PC-3 (cell line): ENCODE results near the gene NDUFA5. TPM values are rescaled to one million over a fixed set of nuclear protein-coding genes. Genes with fewer than 3 reads are reported as not detected.

Experiments used
- ATAC-seq: fragments of 200-7000 bp; cut with Tn5 transposase; 2 replicates; pipeline ENCODE4 v1.9.1; 2020; ENCODE audit warnings: mild to moderate bottlenecking, moderate library complexity
- BruUV-seq: library from RNA; stranded (reverse); fragments of 400-500 nt; replicated peaks from 2 replicates; lab custom pipeline; 2021; lab: Mats Ljungman, UMichigan
- CTCF ChIA-PET: fragments of 300-600 bp; sonication (Branson Sonifier 250); formaldehyde crosslinking; loops from one replicate; lab custom pipeline; 2022; ENCODE audit warnings: antibody characterized with exemption; lab: Charles Lee
- POLR2A ChIA-PET: fragments of 300-600 bp; sonication (Branson Sonifier 250); formaldehyde crosslinking; loops from one replicate; lab custom pipeline; 2022; ENCODE audit warnings: antibody characterized with exemption; ENCODE audit not compliant: unreplicated experiment; lab: Charles Lee
- DNase-seq: peaks from one replicate; pipeline ENCODE4 v3.0.0-alpha.2; 2015
- H2AFZ ChIP-seq: fragments of 300-600 bp; sonication (generic); 2 replicates; pipeline ENCODE4 v1.6.0; 2016; ENCODE audit warnings: antibody characterized with exemption, low read length
- H3F3A ChIP-seq: fragments of 300-600 bp; sonication (generic); one replicate; pipeline ENCODE4 v1.6.0; 2017; ENCODE audit warnings: antibody characterized with exemption, low read length, control low read depth, mild to moderate bottlenecking; ENCODE audit not compliant: unreplicated experiment
- H3K27ac ChIP-seq: fragments of 300-600 bp; sonication (generic); 2 replicates; pipeline ENCODE4 v1.5.1; 2016; ENCODE audit warnings: mild to moderate bottlenecking, low read length
- H3K27me3 ChIP-seq: fragments of 300-600 bp; sonication (generic); 2 replicates; pipeline ENCODE4 v1.6.1; 2016; ENCODE audit warnings: low read length, mixed read lengths
- H3K36me3 ChIP-seq: fragments of 300-600 bp; sonication (generic); 2 replicates; pipeline ENCODE4 v1.6.1; 2016; ENCODE audit warnings: low read depth, mixed run types, low read length, mixed read lengths
- H3K4me1 ChIP-seq: fragments of 300-600 bp; sonication (generic); 2 replicates; pipeline ENCODE4 v1.5.1; 2016; ENCODE audit warnings: low read length; ENCODE audit not compliant: insufficient read depth
- H3K4me2 ChIP-seq: fragments of 300-600 bp; sonication (generic); 2 replicates; pipeline ENCODE4 v1.6.0; 2016; ENCODE audit warnings: low read length
- H3K4me3 ChIP-seq: fragments of 300-600 bp; sonication (generic); 2 replicates; pipeline ENCODE4 v1.5.1; 2016; ENCODE audit warnings: mild to moderate bottlenecking, low read length, mixed read lengths
- H3K79me2 ChIP-seq: fragments of 300-600 bp; sonication (generic); 2 replicates; pipeline ENCODE4 v1.6.1; 2017; ENCODE audit warnings: low read length, mixed read lengths
- H3K9ac ChIP-seq: fragments of 300-600 bp; sonication (generic); 2 replicates; pipeline ENCODE4 v1.6.0; 2016; ENCODE audit warnings: mild to moderate bottlenecking, low read length
- H3K9me2 ChIP-seq: fragments of 300-600 bp; sonication (generic); replicated peaks from 2 replicates; pipeline ENCODE4 v1.6.1; 2016; ENCODE audit warnings: mixed run types, low read length, mixed read lengths
- H3K9me3 ChIP-seq: fragments of 300-600 bp; sonication (generic); 2 replicates; pipeline ENCODE4 v1.6.1; 2016; ENCODE audit warnings: low read length, mixed read lengths
- H4K20me1 ChIP-seq: fragments of 300-600 bp; sonication (generic); 2 replicates; pipeline ENCODE4 v1.6.1; 2016; ENCODE audit warnings: low read length, mixed read lengths
- EZH2 ChIP-seq: fragments of 300-600 bp; sonication (generic); IDR thresholded peaks from one replicate; pipeline ENCODE4 v1.6.1; 2017; ENCODE audit warnings: antibody characterized with exemption, mild to moderate bottlenecking, low read length; ENCODE audit not compliant: unreplicated experiment
- EZH2phosphoT487 ChIP-seq: fragments of 300-600 bp; sonication (generic); IDR thresholded peaks from 2 replicates; pipeline ENCODE4 v1.6.1; 2018; ENCODE audit warnings: mild to moderate bottlenecking, antibody characterized with exemption, low read length, borderline replicate concordance
- intact Hi-C: fragments of 100-400 bp; cut with micrococcal nuclease; formaldehyde crosslinking; loops from 2 replicates; pipeline ENCODE4 v1.9.0; 2023
- total RNA-seq: library from RNA; depleted of rRNA; stranded (reverse); fragments of >200 nt; gene quantifications from 2 replicates; pipeline ENCODE4 v1.2.3, GENCODE V29; 2014
- TF ChIP-seq, protein P1 (sequence below): fragments of 300-600 bp; sonication (generic); conservative IDR thresholded peaks from 2 replicates; pipeline ENCODE4 v1.5.1; 2017; ENCODE audit warnings: antibody characterized with exemption, low read depth, mild to moderate bottlenecking, low read length

Gene NDUFA5
- total RNA-seq, 1 experiment from 2014 or later, result 46.9 TPM

DNA sequence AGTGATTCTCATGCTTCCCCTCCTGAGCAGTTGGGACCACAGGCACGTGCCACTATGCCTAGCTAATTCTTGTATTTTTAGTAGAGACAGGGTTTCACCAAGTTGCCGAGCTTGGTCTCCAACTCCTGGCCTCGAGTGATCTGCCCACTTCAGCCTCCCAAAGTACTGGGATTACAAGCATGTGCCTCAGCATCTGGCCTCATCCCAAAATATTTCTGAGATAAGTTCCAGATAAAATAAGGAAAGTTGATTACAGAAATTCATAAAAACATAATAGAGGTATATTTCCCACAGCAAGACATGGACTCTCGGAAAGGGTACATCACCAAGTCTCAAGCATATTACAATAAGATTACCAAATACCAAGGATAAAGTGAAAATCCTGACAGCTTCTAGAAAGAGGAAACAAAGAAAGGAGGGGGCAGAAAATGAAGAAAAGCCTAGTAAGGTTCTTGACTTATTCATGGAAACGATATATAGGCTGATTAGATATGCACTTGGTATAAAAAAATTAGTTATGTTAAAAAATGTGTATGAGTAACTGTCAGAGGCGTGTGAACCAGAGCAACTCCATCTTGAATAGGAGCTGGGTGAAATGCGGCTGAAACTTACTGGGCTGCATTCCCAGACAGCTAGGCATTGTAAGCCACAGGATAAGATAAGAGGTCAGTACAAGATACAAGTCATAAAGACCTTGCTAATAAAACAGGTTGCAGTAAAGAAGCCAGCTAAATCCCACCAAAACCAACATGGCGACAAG, 58.2 kb downstream of the NDUFA5 start:
- intact Hi-C loops, result no loop called here
- no peaks in the 10 kb centered on the region for H3K79me2 ChIP-seq

DNA sequence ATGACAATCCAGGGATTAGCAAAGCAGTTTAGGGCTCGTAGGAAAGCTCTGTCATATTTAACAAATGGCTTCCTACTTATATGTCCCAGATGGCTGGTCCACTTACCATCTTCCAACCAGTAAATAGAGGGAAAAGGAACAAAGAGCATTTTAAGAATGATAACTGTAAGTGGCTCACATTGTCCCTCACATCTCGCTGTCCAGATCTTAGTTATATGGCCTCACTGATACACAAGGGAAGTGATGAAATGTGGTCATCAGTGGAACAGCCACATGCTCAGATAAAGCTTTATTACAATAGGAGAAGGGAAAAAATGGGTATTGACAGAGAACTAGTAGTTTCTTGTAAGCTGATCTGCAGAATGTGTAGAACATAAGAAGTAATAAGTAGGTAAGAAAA, 59.0 kb downstream of the NDUFA5 start:
- intact Hi-C loops, result no loop called here
- BruUV-seq, result no TSS peak
- no peak for TF ChIP-seq EZH2phosphoT487
- TF ChIP-seq EZH2, result no peak
- TF ChIP-seq, protein P1, sequence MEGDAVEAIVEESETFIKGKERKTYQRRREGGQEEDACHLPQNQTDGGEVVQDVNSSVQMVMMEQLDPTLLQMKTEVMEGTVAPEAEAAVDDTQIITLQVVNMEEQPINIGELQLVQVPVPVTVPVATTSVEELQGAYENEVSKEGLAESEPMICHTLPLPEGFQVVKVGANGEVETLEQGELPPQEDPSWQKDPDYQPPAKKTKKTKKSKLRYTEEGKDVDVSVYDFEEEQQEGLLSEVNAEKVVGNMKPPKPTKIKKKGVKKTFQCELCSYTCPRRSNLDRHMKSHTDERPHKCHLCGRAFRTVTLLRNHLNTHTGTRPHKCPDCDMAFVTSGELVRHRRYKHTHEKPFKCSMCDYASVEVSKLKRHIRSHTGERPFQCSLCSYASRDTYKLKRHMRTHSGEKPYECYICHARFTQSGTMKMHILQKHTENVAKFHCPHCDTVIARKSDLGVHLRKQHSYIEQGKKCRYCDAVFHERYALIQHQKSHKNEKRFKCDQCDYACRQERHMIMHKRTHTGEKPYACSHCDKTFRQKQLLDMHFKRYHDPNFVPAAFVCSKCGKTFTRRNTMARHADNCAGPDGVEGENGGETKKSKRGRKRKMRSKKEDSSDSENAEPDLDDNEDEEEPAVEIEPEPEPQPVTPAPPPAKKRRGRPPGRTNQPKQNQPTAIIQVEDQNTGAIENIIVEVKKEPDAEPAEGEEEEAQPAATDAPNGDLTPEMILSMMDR, result no peak

More for the DNA sequence above, 58.2 kb downstream of the NDUFA5 start:
- CTCF ChIA-PET, result no interaction called here
- ATAC-seq, result no peak
- Histone ChIP-seq H3K9me2 (no peaks in the 10 kb centered on the region), H3K4me1 (no peaks in the 10 kb centered on the region), H3K27ac (no peak overlapping the region), H3K27me3 (no peaks in the 10 kb centered on the region), H3K9me3 (no peaks in the 10 kb centered on the region), H3K4me3 (no peak overlapping the region), H3K4me2 (no peak overlapping the region), H3K36me3 (no peaks in the 10 kb centered on the region), H3F3A (no peaks in the 10 kb centered on the region), H4K20me1 (no peaks in the 10 kb centered on the region), H2AFZ (no peak overlapping the region), H3K9ac (no peak overlapping the region)
- no peak for DNase-seq
- no TSS peak for BruUV-seq
- POLR2A ChIA-PET, result no interaction called here
- TF ChIP-seq, protein P1, result no peak
- TF ChIP-seq EZH2 (no peak), EZH2phosphoT487 (no peak)

DNA sequence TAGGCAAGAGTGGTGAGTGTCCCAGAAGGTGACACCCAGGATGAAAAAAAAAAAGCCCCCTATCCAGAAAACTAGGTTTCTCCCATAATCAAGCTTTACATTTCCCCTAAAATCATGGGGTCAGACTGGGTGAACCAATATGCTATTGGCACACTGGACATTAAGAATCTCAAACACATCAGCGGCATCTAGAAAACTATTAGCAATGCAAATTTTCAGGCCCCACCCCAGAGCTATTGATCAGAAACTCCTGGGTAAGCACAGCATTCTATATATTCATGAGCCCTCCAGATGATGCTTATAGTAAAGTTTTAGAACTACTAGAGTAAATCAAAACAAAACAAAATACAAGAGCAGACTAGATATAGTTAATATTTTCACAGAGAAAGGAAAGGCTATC, 59.6 kb downstream of the NDUFA5 start:
- H3K9me2 ChIP-seq, result no peaks in the 10 kb centered on the region
- no TSS peak for BruUV-seq
- no peak overlapping the region for H3K9ac ChIP-seq
- intact Hi-C loops, result no loop called here
- no peaks in the 10 kb centered on the region; the same call in 1 of the 2 replicates for H3K36me3 ChIP-seq
- H3K4me1 ChIP-seq, result no peaks in the 10 kb centered on the region
- H2AFZ ChIP-seq, result no peak overlapping the region
- no peak overlapping the region for H3K4me2 ChIP-seq
- no peaks in the 10 kb centered on the region for H3K27me3 ChIP-seq
- no peak for ATAC-seq
- no peaks in the 10 kb centered on the region for H3K79me2 ChIP-seq
- ChIA-PET CTCF (no interaction called here), POLR2A (interaction anchor here (0.5 to 0.6 kb wide), 2 partner anchors 15 to 24 kb away, joined by 3 to 6 read pairs; no protein-coding TSS in a partner anchor)
- H4K20me1 ChIP-seq, result no peaks in the 10 kb centered on the region
- H3K4me3 ChIP-seq, result no peak overlapping the region
- DNase-seq, result no peak
- H3K27ac ChIP-seq, result no peak overlapping the region
- H3K9me3 ChIP-seq, result no peaks in the 10 kb centered on the region
- TF ChIP-seq EZH2 (no peak), EZH2phosphoT487 (no peak)
- TF ChIP-seq, protein P1, result no peak
- H3F3A ChIP-seq, result no peaks in the 10 kb centered on the region

More for the DNA sequence above, 59.0 kb downstream of the NDUFA5 start:
- no peaks in the 10 kb centered on the region for H3K9me3 ChIP-seq
- H3K4me2 ChIP-seq, result no peak overlapping the region
- H3K27me3 ChIP-seq, result no peaks in the 10 kb centered on the region
- no peak overlapping the region for H2AFZ ChIP-seq
- H4K20me1 ChIP-seq, result no peaks in the 10 kb centered on the region
- POLR2A ChIA-PET, result no interaction called here
- H3K27ac ChIP-seq, result no peak overlapping the region
- DNase-seq (no peak), ATAC-seq (no peak)
- H3K4me1 ChIP-seq, result no peaks in the 10 kb centered on the region
- no peak overlapping the region for H3K4me3 ChIP-seq
- CTCF ChIA-PET, result no interaction called here
- H3F3A ChIP-seq, result no peaks in the 10 kb centered on the region
- H3K9ac ChIP-seq, result no peak overlapping the region
- H3K79me2 ChIP-seq, result no peaks in the 10 kb centered on the region
- no peaks in the 10 kb centered on the region; the same call in 1 of the 2 replicates for H3K36me3 ChIP-seq
- H3K9me2 ChIP-seq, result no peaks in the 10 kb centered on the region
